HUES48 (cell line): ENCODE data around the gene PRXL2A.

Source experiments
- H3K27ac ChIP-seq: one replicate; pipeline ENCODE4 v1.7.0; 2013; ENCODE audit warnings: low read depth, low read length, inconsistent platforms
- H3K27me3 ChIP-seq: 2 replicates; pipeline ENCODE4 v1.6.1; 2013; ENCODE audit warnings: mild to moderate bottlenecking, low read length; ENCODE audit not compliant: control insufficient read depth, insufficient read depth
- H3K36me3 ChIP-seq: 2 replicates; pipeline ENCODE4 v1.6.1; 2013; ENCODE audit warnings: low read length; ENCODE audit not compliant: control insufficient read depth, insufficient read depth
- H3K4me1 ChIP-seq: 2 replicates; pipeline ENCODE4 v1.6.1; 2013; ENCODE audit warnings: mild to moderate bottlenecking, low read length; ENCODE audit not compliant: control insufficient read depth, insufficient read depth
- H3K4me3 ChIP-seq: 2 replicates; pipeline ENCODE4 v1.5.1; 2013; ENCODE audit warnings: mild to moderate bottlenecking, low read depth, low read length
- H3K9ac ChIP-seq: 2 replicates; pipeline ENCODE4 v1.6.1; 2013; ENCODE audit warnings: mild to moderate bottlenecking, low read depth, low read length, moderate library complexity
- H3K9me3 ChIP-seq: 2 replicates; pipeline ENCODE4 v1.6.1; 2013; ENCODE audit warnings: low read length; ENCODE audit not compliant: control insufficient read depth, insufficient read depth

Gene PRXL2A

GRCh38 chr10:80444646-80445319 is 36.4 kb downstream of the PRXL2A start:
- no peaks in the 10 kb centered on the region for H3K27me3 ChIP-seq
- no peaks in the 10 kb centered on the region for H3K4me1 ChIP-seq
- H3K9me3 ChIP-seq = no peaks in the 10 kb centered on the region
- no peaks in the 10 kb centered on the region for H3K36me3 ChIP-seq
- no peak overlapping the region for H3K9ac ChIP-seq
- no peak overlapping the region for H3K27ac ChIP-seq
- no peak overlapping the region for H3K4me3 ChIP-seq

DNA sequence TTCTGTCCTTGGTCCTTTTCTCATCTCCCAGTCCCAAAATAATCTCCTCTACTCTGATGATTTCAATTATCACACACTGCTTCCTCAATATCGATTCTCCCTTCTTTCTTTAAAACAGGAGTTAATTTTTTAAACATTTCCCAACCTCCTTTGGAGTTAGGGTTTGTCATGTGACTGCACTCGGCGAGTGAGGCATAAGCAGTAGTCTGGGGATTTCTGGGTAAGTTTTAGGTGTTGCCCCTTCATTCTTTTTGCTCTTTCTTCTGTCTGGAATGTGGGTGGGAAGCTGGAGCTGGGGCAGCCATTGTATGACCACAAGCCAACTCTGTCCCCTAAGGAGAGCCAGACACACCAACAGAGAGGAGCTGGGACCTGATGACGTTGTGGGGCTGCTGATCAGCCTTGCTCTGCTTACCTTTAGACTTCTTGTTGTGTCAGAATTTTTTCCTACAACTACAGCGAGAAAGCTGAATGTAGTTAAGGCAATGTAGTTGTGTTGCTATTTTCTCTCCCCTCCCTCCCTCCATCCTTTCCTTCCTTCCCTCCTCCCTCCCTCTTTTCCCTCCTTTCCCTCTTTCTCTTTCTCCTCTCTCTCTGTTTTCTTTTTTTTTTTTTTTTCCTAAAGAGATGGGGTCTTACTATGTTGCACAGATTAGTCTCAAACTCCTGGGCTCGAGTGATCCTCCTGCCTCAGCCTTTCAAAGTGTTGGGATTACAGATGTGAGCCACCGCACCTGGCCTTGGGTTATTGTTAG is 39.3 kb downstream of the PRXL2A start:
- no peak overlapping the region for H3K27ac ChIP-seq
- no peaks in the 10 kb centered on the region for H3K36me3 ChIP-seq
- no peak overlapping the region for H3K9ac ChIP-seq
- no peaks in the 10 kb centered on the region for H3K4me1 ChIP-seq
- no peaks in the 10 kb centered on the region for H3K9me3 ChIP-seq
- H3K4me3 ChIP-seq = no peak overlapping the region
- H3K27me3 ChIP-seq = peaks cover 5% of the 10 kb centered on the region; the same call in 1 of the 2 replicates

GRCh38 chr10:80448209-80448942 is 40.0 kb downstream of the PRXL2A start:
- Histone ChIP-seq H3K4me3 (no peak overlapping the region), H3K27me3 (peaks cover 5% of the 10 kb centered on the region; the same call in 1 of the 2 replicates), H3K27ac (no peak overlapping the region), H3K9ac (no peak overlapping the region), H3K4me1 (0 out of 2 replicates have a peak, but pooled peaks cover 5% of the 10 kb centered on the region), H3K9me3 (no peaks in the 10 kb centered on the region), H3K36me3 (no peaks in the 10 kb centered on the region)

DNA sequence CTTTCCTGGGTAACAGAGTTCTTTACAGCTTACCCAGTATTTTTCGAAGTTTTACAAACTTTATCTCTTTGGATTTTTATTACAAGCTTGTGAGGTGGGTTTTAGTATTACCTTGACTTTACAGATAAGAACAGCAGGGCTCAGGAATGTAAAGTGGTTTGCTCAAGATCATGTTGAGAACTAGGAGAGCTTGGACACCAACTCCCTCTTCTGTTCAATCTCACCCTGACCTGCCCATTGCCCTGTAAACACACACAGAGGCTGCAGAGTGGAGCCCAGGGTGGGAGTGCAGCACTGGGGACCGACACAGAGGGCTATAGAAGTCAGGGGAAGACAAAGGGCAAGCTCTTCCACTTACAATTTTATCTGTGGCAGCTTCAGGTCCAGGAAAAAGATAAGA is 41.2 kb downstream of the PRXL2A start:
- no peak overlapping the region for H3K9ac ChIP-seq
- H3K4me1 ChIP-seq = 0 out of 2 replicates have a peak, but pooled peaks cover 6% of the 10 kb centered on the region

DNA sequence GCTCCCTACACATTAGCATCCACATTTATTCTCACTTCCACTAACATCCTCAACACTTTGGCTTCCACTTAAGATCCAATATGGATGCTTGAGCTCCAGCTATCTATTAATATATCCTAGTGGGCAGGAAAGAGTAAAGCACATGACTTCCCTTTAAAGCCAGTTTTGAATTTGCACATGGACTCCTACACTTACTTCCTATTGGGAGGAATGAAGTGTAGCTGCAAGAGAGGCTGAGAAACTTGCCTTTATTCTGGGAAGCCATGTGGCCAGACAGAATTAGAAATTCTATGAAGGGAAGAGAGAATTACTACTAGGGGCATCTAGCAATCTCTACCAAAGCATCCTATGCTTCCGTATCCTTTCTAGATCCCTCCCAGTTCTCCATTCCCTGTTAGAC is 42.8 kb downstream of the PRXL2A start:
- H3K4me3 ChIP-seq = no peak overlapping the region
- H3K9ac ChIP-seq = no peak overlapping the region
- no peaks in the 10 kb centered on the region for H3K9me3 ChIP-seq
- no peaks in the 10 kb centered on the region for H3K36me3 ChIP-seq
- no peak overlapping the region for H3K27ac ChIP-seq
- H3K4me1 ChIP-seq = 0 out of 2 replicates have a peak, but pooled peaks cover 15% of the 10 kb centered on the region
- peaks cover 5% of the 10 kb centered on the region; the same call in 1 of the 2 replicates for H3K27me3 ChIP-seq

More for the DNA sequence above, 41.2 kb downstream of the PRXL2A start:
- Histone ChIP-seq H3K36me3 (no peaks in the 10 kb centered on the region), H3K9me3 (no peaks in the 10 kb centered on the region), H3K27ac (no peak overlapping the region), H3K27me3 (peaks cover 5% of the 10 kb centered on the region; the same call in 1 of the 2 replicates), H3K4me3 (no peak overlapping the region)

GRCh38 chr10:80452069-80452468 is 43.7 kb downstream of the PRXL2A start:
- 0 out of 2 replicates have a peak, but pooled peaks cover 15% of the 10 kb centered on the region for H3K4me1 ChIP-seq
- H3K9ac ChIP-seq = no peak overlapping the region
- no peak overlapping the region for H3K4me3 ChIP-seq
- H3K36me3 ChIP-seq = no peaks in the 10 kb centered on the region
- H3K9me3 ChIP-seq = no peaks in the 10 kb centered on the region
- no peak overlapping the region for H3K27ac ChIP-seq
- peaks cover 5% of the 10 kb centered on the region; the same call in 1 of the 2 replicates for H3K27me3 ChIP-seq

GRCh38 chr10:80452640-80453039 is 44.3 kb downstream of the PRXL2A start:
- H3K4me1 ChIP-seq = 0 out of 2 replicates have a peak, but pooled peaks cover 18% of the 10 kb centered on the region
- H3K36me3 ChIP-seq = no peaks in the 10 kb centered on the region
- H3K9me3 ChIP-seq = no peaks in the 10 kb centered on the region
- peaks cover 5% of the 10 kb centered on the region; the same call in 1 of the 2 replicates for H3K27me3 ChIP-seq
- H3K27ac ChIP-seq = no peak overlapping the region
- H3K9ac ChIP-seq = no peak overlapping the region
- H3K4me3 ChIP-seq = no peak overlapping the region

DNA sequence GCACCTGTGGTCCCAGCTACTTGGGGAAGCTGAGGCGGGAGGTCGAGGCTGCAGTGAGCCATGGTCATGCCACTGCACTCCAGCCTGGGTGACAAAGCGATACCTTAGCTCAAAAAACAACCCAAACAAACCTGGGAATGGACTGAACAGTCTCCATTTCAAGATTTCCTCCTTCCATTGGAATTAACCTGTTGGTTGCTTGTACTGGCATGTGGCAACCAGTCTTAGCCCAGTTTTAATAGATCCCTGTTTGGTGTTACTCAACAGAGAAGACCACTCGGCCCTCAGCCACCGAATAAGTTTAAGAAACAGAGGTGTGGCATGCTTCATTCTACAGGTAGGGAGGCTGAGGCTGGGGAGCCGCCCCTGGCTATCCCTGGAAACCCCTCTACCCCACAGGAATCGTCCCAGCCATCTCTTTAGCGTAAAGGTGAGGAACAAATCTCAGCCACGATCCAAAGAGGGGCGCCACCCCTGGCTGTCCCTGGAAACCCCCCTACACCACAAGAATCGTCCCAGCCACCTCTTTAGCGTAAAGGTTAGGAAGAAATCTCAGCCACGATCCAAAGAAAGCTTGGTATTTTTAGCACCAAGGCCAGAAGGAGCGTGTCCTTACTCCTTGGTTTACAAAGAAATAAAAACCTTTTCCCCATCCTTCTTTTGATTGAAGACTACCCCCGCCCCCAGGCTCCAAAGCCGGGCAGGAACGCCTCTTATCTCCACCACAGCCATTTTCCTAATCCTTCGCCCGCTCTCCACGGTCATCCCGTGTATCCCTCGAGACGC is 44.9 kb downstream of the PRXL2A start:
- H3K4me1 ChIP-seq = 0 out of 2 replicates have a peak, but pooled peaks cover 21% of the 10 kb centered on the region
- H3K27ac ChIP-seq = peak overlapping the region; percentile 80
- peak overlapping the region; percentile 74 for H3K9ac ChIP-seq
- H3K4me3 ChIP-seq = peak overlapping the region; percentile 61
- H3K36me3 ChIP-seq = no peaks in the 10 kb centered on the region
- H3K27me3 ChIP-seq = peaks cover 5% of the 10 kb centered on the region; the same call in 1 of the 2 replicates
- H3K9me3 ChIP-seq = no peaks in the 10 kb centered on the region

- Histone ChIP-seq H3K36me3 (no peaks in the 10 kb centered on the region), H3K27me3 (peaks cover 5% of the 10 kb centered on the region; the same call in 1 of the 2 replicates), H3K9ac (peak within 1 kb of the TSS; percentile 83), H3K27ac (peak within 1 kb of the TSS; percentile 88), H3K4me1 (peaks cover 25% of the 10 kb centered on the region; the same call in 1 of the 2 replicates), H3K9me3 (no peaks in the 10 kb centered on the region), H3K4me3 (peak within 1 kb of the TSS; percentile 82)
Observed at GRCh38 chr10:80453842-80454512, 45.6 kb downstream of the PRXL2A start, which contains the start of gene TSPAN14. Gene TSPAN14, plus strand, starts transcription at chr10:80454310. Its CDS starts 34,924 bp downstream, at chr10:80489234.
